GM12872 (cell line): Measurements from ENCODE around the gene NOTCH4.

Experiments used
- CTCF ChIP-seq: IDR thresholded peaks from 3 replicates; pipeline ENCODE4 v1.5.1; 2011; ENCODE audit warnings: low read depth, mild to moderate bottlenecking, low read length, moderate library complexity; ENCODE audit not compliant: insufficient read depth

The NOTCH4 gene

GRCh38 chr6:32176476-32177182 lies 47.2 kb downstream of the NOTCH4 start:
- no peak for TF ChIP-seq CTCF

- no peak for TF ChIP-seq CTCF
These were observed 48.0 kb downstream of the NOTCH4 start, which contains the start of gene AGPAT1 for GRCh38 chr6:32175711-32176475. AGPAT1 (minus strand) TSS chr6:32176084; CDS start chr6:32171496, 4,588 bp downstream.

- TF ChIP-seq CTCF, result no peak
These were observed 48.6 kb downstream of the NOTCH4 start for GRCh38 chr6:32175322-32175710.

GRCh38 chr6:32174416-32174815 lies 49.5 kb downstream of the NOTCH4 start:
- no peak for TF ChIP-seq CTCF

- TF ChIP-seq CTCF, result no peak
These were observed 50.7 kb downstream of the NOTCH4 start for GRCh38 chr6:32173051-32173727.

GRCh38 chr6:32171234-32171633 lies 52.6 kb downstream of the NOTCH4 start:
- no peak for TF ChIP-seq CTCF

- TF ChIP-seq CTCF, result no peak
These were observed 53.6 kb downstream of the NOTCH4 start for GRCh38 chr6:32170294-32170693.
